ENCODE results near the gene CAMKK1.

The CAMKK1 gene

GRCh38 chr17:3927628-3928340 is 34.9 kb upstream of the CAMKK1 start:
- Histone ChIP-seq H3K9ac (ENCODE audit: insufficient read length) (no peak overlapping the region), H3K36me3 (ENCODE audit: insufficient read depth, low read length) (no peaks in the 10 kb centered on the region), H3K9me3 (ENCODE audit: low read depth, low read length) (no peaks in the 10 kb centered on the region), H3K27ac (no peak overlapping the region), H3K4me3 (no peak overlapping the region)
- TF ChIP-seq POLR2AphosphoS5 (IDR thresholded peaks at IDR 0.05; ENCODE audit: borderline replicate concordance, low read depth, low read length) (no peak), EZH2 (IDR thresholded peaks at IDR 0.05) (no peak), FOXP2 (optimal IDR thresholded peaks at IDR 0.05; ENCODE audit: control extremely low read depth, extremely low read length, insufficient read depth) (no peak)
- DNase-seq (ENCODE audit: low read depth, low spot score): no peak

GRCh38 chr17:3926860-3927627 is 34.2 kb upstream of the CAMKK1 start:
- Histone ChIP-seq H3K9me3 (ENCODE audit: low read depth, low read length) (no peaks in the 10 kb centered on the region), H3K9ac (ENCODE audit: insufficient read length) (no peak overlapping the region), H3K4me3 (no peak overlapping the region), H3K36me3 (ENCODE audit: insufficient read depth, low read length) (no peaks in the 10 kb centered on the region), H3K27ac (no peak overlapping the region)
- no peak for DNase-seq (ENCODE audit: low read depth, low spot score)
- TF ChIP-seq EZH2 (IDR thresholded peaks at IDR 0.05) (no peak), FOXP2 (optimal IDR thresholded peaks at IDR 0.05; ENCODE audit: control extremely low read depth, extremely low read length, insufficient read depth) (no peak), POLR2AphosphoS5 (IDR thresholded peaks at IDR 0.05; ENCODE audit: borderline replicate concordance, low read depth, low read length) (no peak)

GRCh38 chr17:3925684-3926485 is 33.0 kb upstream of the CAMKK1 start:
- Histone ChIP-seq H3K9me3 (ENCODE audit: low read depth, low read length) (no peaks in the 10 kb centered on the region), H3K36me3 (ENCODE audit: insufficient read depth, low read length) (no peaks in the 10 kb centered on the region), H3K27ac (no peak overlapping the region), H3K4me3 (no peak overlapping the region), H3K9ac (ENCODE audit: insufficient read length) (no peak overlapping the region)
- no peak for DNase-seq (ENCODE audit: low read depth, low spot score)
- TF ChIP-seq FOXP2 (optimal IDR thresholded peaks at IDR 0.05; ENCODE audit: control extremely low read depth, extremely low read length, insufficient read depth): no peak
- no peak for TF ChIP-seq EZH2 (IDR thresholded peaks at IDR 0.05)
- no peak for TF ChIP-seq POLR2AphosphoS5 (IDR thresholded peaks at IDR 0.05; ENCODE audit: borderline replicate concordance, low read depth, low read length)

GRCh38 chr17:3924512-3925350 is 31.9 kb upstream of the CAMKK1 start:
- Histone ChIP-seq H3K27ac (no peak overlapping the region), H3K4me3 (no peak overlapping the region), H3K9ac (ENCODE audit: insufficient read length) (no peak overlapping the region), H3K9me3 (ENCODE audit: low read depth, low read length) (no peaks in the 10 kb centered on the region), H3K36me3 (ENCODE audit: insufficient read depth, low read length) (no peaks in the 10 kb centered on the region)
- no peak for DNase-seq (ENCODE audit: low read depth, low spot score)
- TF ChIP-seq EZH2 (IDR thresholded peaks at IDR 0.05) (no peak), POLR2AphosphoS5 (IDR thresholded peaks at IDR 0.05; ENCODE audit: borderline replicate concordance, low read depth, low read length) (no peak), FOXP2 (optimal IDR thresholded peaks at IDR 0.05; ENCODE audit: control extremely low read depth, extremely low read length, insufficient read depth) (no peak)

- Histone ChIP-seq H3K9ac (ENCODE audit: insufficient read length) (no peak overlapping the region), H3K27ac (no peak overlapping the region), H3K9me3 (ENCODE audit: low read depth, low read length) (no peaks in the 10 kb centered on the region), H3K4me3 (no peak overlapping the region), H3K36me3 (ENCODE audit: insufficient read depth, low read length) (no peaks in the 10 kb centered on the region)
- TF ChIP-seq FOXP2 (optimal IDR thresholded peaks at IDR 0.05; ENCODE audit: control extremely low read depth, extremely low read length, insufficient read depth) (no peak), EZH2 (IDR thresholded peaks at IDR 0.05) (no peak), POLR2AphosphoS5 (IDR thresholded peaks at IDR 0.05; ENCODE audit: borderline replicate concordance, low read depth, low read length) (no peak)
- no peak for DNase-seq (ENCODE audit: low read depth, low spot score)
Observed at GRCh38 chr17:3923466-3924190, 30.8 kb upstream of the CAMKK1 start.

- H3K9ac ChIP-seq (ENCODE audit: insufficient read length): no peak overlapping the region
- H3K4me3 ChIP-seq: no peak overlapping the region
- TF ChIP-seq POLR2AphosphoS5 (IDR thresholded peaks at IDR 0.05; ENCODE audit: borderline replicate concordance, low read depth, low read length): no peak
- no peak for TF ChIP-seq EZH2 (IDR thresholded peaks at IDR 0.05)
- no peak for TF ChIP-seq FOXP2 (optimal IDR thresholded peaks at IDR 0.05; ENCODE audit: control extremely low read depth, extremely low read length, insufficient read depth)
- H3K27ac ChIP-seq: no peak overlapping the region
- no peak for DNase-seq (ENCODE audit: low read depth, low spot score)
- no peaks in the 10 kb centered on the region for H3K36me3 ChIP-seq (ENCODE audit: insufficient read depth, low read length)
- H3K9me3 ChIP-seq (ENCODE audit: low read depth, low read length): no peaks in the 10 kb centered on the region
Observed at GRCh38 chr17:3922765-3923164, 29.9 kb upstream of the CAMKK1 start.

Data from SK-N-MC (cell line).